K562 (cell line): ENCODE measurements around the gene EFNA5. TPM values are rescaled to one million over a fixed set of nuclear protein-coding genes. Genes with fewer than 3 reads are reported as not detected.

Experiments used
- ATAC-seq: fragments of 200-7000 bp; cut with Tn5 transposase; 3 replicates; pipeline ENCODE4 v1.9.1; 2020; ENCODE audit warnings: moderate library complexity
- BruUV-seq: library from RNA; stranded (reverse); fragments of 400-500 nt; replicated peaks from 2 replicates; lab custom pipeline; 2021; lab: Mats Ljungman, UMichigan
- CTCF ChIA-PET: fragments of 300-600 bp; formaldehyde crosslinking; extraction: SDS; loops from one replicate; lab custom pipeline; 2021; ENCODE audit warnings: low intra/inter-chr PET ratio; lab: Yijun Ruan, JAX
- POLR2A ChIA-PET: fragments of 300-600, 350-650 bp; sonication (Branson Sonifier 250); formaldehyde crosslinking; extraction: SDS; loops from one replicate; lab custom pipeline; 2021; ENCODE audit warnings: antibody characterized with exemption, inconsistent platforms; lab: Yijun Ruan, JAX
- DNase-seq, 4 experiments: peaks; one replicate each; pipeline versions ENCODE4 v3.0.0 to v3.0.0-alpha.2; 2011 to 2018; ENCODE audit warnings: low spot score in 3 of 4, mixed read lengths in 3 of 4; ENCODE audit errors: extremely low read depth in 1 of 4
- FAIRE-seq: peaks from 2 replicates; lab custom pipeline; 2011; peaks lifted over from hg19 to GRCh38; lab: Jason Lieb, UNC
- H2AFZ ChIP-seq: 2 replicates; pipeline ENCODE4 v1.6.0; 2011; ENCODE audit warnings: low read depth, low read length, control low read depth, inconsistent platforms
- H3K27ac ChIP-seq: fragments of 200-600 bp; 3 replicates; pipeline ENCODE4 v1.8.0; 2011; ENCODE audit warnings: low read depth, mild to moderate bottlenecking, control low read depth, inconsistent platforms, low read length, moderate library complexity, mixed read lengths; ENCODE audit errors: extremely low read depth
- H3K27me3 ChIP-seq, 2 experiments: fragments of 300-600 bp in 1 of 2; 2 replicates in 1 of 2; 3 replicates in 1 of 2; pipeline versions ENCODE4 v1.6.0 to v1.8.0; 2011; ENCODE audit warnings: inconsistent platforms in 2 of 2, low read length in 2 of 2, mild to moderate bottlenecking in 1 of 2, mixed read lengths in 1 of 2, moderate library complexity in 1 of 2; ENCODE audit not compliant: control insufficient read depth in 2 of 2, insufficient read depth in 2 of 2
- H3K36me3 ChIP-seq: fragments of 300-600 bp; 3 replicates; pipeline ENCODE4 v1.8.0; 2011; ENCODE audit warnings: mild to moderate bottlenecking, low read length, inconsistent platforms; ENCODE audit not compliant: control insufficient read depth, insufficient read depth
- H3K4me1 ChIP-seq, 2 experiments: fragments of 200-600 bp in 1 of 2; replicated peaks in 1 of 2; 2 replicates in 1 of 2; 3 replicates in 1 of 2; pipeline versions ENCODE4 v1.5.1 to v1.8.0; 2011; ENCODE audit warnings: inconsistent platforms in 2 of 2, low read length in 2 of 2, mild to moderate bottlenecking in 1 of 2, mixed read lengths in 1 of 2, moderate library complexity in 1 of 2; ENCODE audit not compliant: control insufficient read depth in 2 of 2, insufficient read depth in 2 of 2
- H3K4me2 ChIP-seq: 2 replicates; pipeline ENCODE4 v1.6.1; 2011; ENCODE audit warnings: low read length, control low read depth, inconsistent platforms, mixed read lengths; ENCODE audit not compliant: insufficient read depth
- H3K4me3 ChIP-seq: fragments of 200-600 bp; sonication (generic), shearing (Covaris generic); 2 replicates; pipeline ENCODE4 v1.5.1; 2016; ENCODE audit warnings: control low read depth, inconsistent platforms
- H3K79me2 ChIP-seq: fragments of 200-600 bp; 3 replicates; pipeline ENCODE4 v1.8.0; 2011; ENCODE audit warnings: low read length, inconsistent platforms; ENCODE audit not compliant: control insufficient read depth, insufficient read depth
- H3K9ac ChIP-seq, 2 experiments: 2 replicates each; pipeline versions ENCODE4 v1.6.0 to v1.6.1; 2011; ENCODE audit warnings: low read depth in 2 of 2, low read length in 2 of 2, control low read depth in 1 of 2, inconsistent platforms in 1 of 2, mild to moderate bottlenecking in 1 of 2, mixed read lengths in 1 of 2; ENCODE audit not compliant: insufficient read depth in 1 of 2
- H3K9me1 ChIP-seq: one replicate; pipeline ENCODE4 v1.6.0; 2011; ENCODE audit warnings: inconsistent platforms, mild to moderate bottlenecking, low read length, moderate library complexity; ENCODE audit not compliant: control insufficient read depth, insufficient read depth
- H3K9me3 ChIP-seq: replicated peaks from 2 replicates; pipeline ENCODE4 v1.5.1; 2011; ENCODE audit warnings: low read depth, low read length, inconsistent platforms; ENCODE audit not compliant: control insufficient read depth, insufficient read depth
- H4K20me1 ChIP-seq: replicated peaks from 2 replicates; pipeline ENCODE4 v1.6.1; 2011; ENCODE audit warnings: low read length, inconsistent platforms, mixed read lengths; ENCODE audit not compliant: control insufficient read depth, insufficient read depth
- BDP1 ChIP-seq: IDR thresholded peaks from 3 replicates; pipeline ENCODE4 v1.6.1; 2011; ENCODE audit not compliant: insufficient read length, insufficient read depth
- CAMTA2 ChIP-seq: fragments of 250-450 bp; sonication (Bioruptor Pico); conservative IDR thresholded peaks from 2 replicates; pipeline ENCODE4 v1.5.1; 2022
- EGR1 ChIP-seq: fragments of 450-650 bp; conservative IDR thresholded peaks from 2 replicates; pipeline ENCODE4 v1.6.1; 2017; ENCODE audit warnings: mild to moderate bottlenecking
- EP300 ChIP-seq: IDR thresholded peaks from 2 replicates; pipeline ENCODE4 v1.6.1; 2012; ENCODE audit warnings: low read length, improper control_type of control experiment
- GTF2E2 ChIP-seq: fragments of 200-800 bp; sonication (Bioruptor generic); IDR thresholded peaks from 2 replicates; pipeline ENCODE4 v1.6.1; 2016; ENCODE audit warnings: missing genetic modification characterization, missing compliant biosample characterization
- JUNB ChIP-seq: fragments of 450-650 bp; formaldehyde crosslinking; conservative IDR thresholded peaks from 2 replicates; pipeline ENCODE4 v1.4.0; 2020; ENCODE audit warnings: mild to moderate bottlenecking
- MTF1 ChIP-seq: fragments of 250-450 bp; sonication (Bioruptor Pico); IDR thresholded peaks from 2 replicates; pipeline ENCODE4 v1.9.0; 2021; ENCODE audit warnings: moderate library complexity, mild to moderate bottlenecking, inconsistent platforms, borderline replicate concordance
- MYNN ChIP-seq, 2 experiments: sonication (generic); formaldehyde crosslinking in 1 of 2; IDR thresholded peaks; 2 replicates each; pipeline versions ENCODE4 v1.5.0 to v1.6.1; 2016 to 2020; ENCODE audit warnings: antibody characterized with exemption in 1 of 2, missing genetic modification reagents in 1 of 2
- NFATC3 ChIP-seq: fragments of 450-650 bp; IDR thresholded peaks from 2 replicates; pipeline ENCODE4 v1.6.1; 2017; ENCODE audit warnings: mild to moderate bottlenecking
- NONO ChIP-seq, 2 experiments: fragments of 200-400 bp in 1 of 2; fragments of 450-650 bp in 1 of 2; formaldehyde crosslinking in 1 of 2; IDR thresholded peaks; 2 replicates each; pipeline ENCODE4 v1.6.1; 2017; ENCODE audit warnings: low read depth in 2 of 2, mild to moderate bottlenecking in 2 of 2, moderate library complexity in 2 of 2, low read length in 1 of 2
- PCBP1 ChIP-seq: fragments of 200-400 bp; formaldehyde crosslinking; IDR thresholded peaks from 2 replicates; pipeline ENCODE4 v1.6.1; 2018; ENCODE audit warnings: mild to moderate bottlenecking, low read depth, low read length; ENCODE audit not compliant: poor library complexity, severe bottlenecking
- PML ChIP-seq: IDR thresholded peaks from 2 replicates; pipeline ENCODE4 v1.6.1; 2012; ENCODE audit warnings: low read length, inconsistent platforms
- SREBF2 ChIP-seq: sonication (generic); formaldehyde crosslinking; IDR thresholded peaks from 2 replicates; pipeline ENCODE4 v1.4.0; 2020; ENCODE audit warnings: mild to moderate bottlenecking, missing genetic modification reagents
- TCF7L2 ChIP-seq: fragments of 150-350 bp; IDR thresholded peaks from 2 replicates; pipeline ENCODE4 v1.6.1; 2016; ENCODE audit warnings: low read depth, mild to moderate bottlenecking, low read length, moderate library complexity
- ZNF324 ChIP-seq: fragments of 250-450 bp; sonication (Bioruptor Pico); IDR thresholded peaks from 2 replicates; pipeline ENCODE4 v1.4.0; 2020; ENCODE audit warnings: mild to moderate bottlenecking
- ZNF431 ChIP-seq: sonication (generic); formaldehyde crosslinking; IDR thresholded peaks from 2 replicates; pipeline ENCODE4 v1.8.0; 2022; ENCODE audit warnings: mild to moderate bottlenecking, missing genetic modification reagents
- ZNF717 ChIP-seq: fragments of 250-450 bp; sonication (Bioruptor Pico); IDR thresholded peaks from 2 replicates; pipeline ENCODE4 v1.5.0; 2021
- WGBS: fragments of 100-300 bp; shearing (Covaris generic); methylation state at CpG from one replicate; pipeline ENCODE4 v1.1.6; 2016; ENCODE audit warnings: low coverage, mixed read lengths; ENCODE audit not compliant: insufficient coverage; ENCODE audit errors: missing lambda C conversion rate; 5-methylcytosine and 5-hydroxymethylcytosine counted together
- in situ Hi-C: fragments of 300-500 bp; cut with MboI; formaldehyde crosslinking; loops from 4 replicates; pipeline ENCODE4 v1.15.0; 2018; ENCODE audit warnings: inconsistent platforms, mixed read lengths
- intact Hi-C: fragments of 100-400 bp; cut with micrococcal nuclease; formaldehyde crosslinking; loops from 2 replicates; pipeline ENCODE4 v1.14.2; 2022
- polyA plus RNA-seq, 8 experiments: library from polyadenylated mRNA; depleted of rRNA in 4 of 8; stranded (reverse) in 5 of 8; unstranded in 3 of 8; fragments of >200 nt; fragmentation: Nextera tagmentation in 2 of 8; fragmentation: Illumina TruSeq in 1 of 8; extraction: Ambion mirVana in 2 of 8; extraction: Trizol in 1 of 8; gene quantifications; 2 replicates each; pipeline versions ENCODE4 v1.2.1 to v1.2.3, GENCODE V29; 2011 to 2014; ENCODE audit warnings: inconsistent platforms in 1 of 8, missing spikeins in 1 of 8
- total RNA-seq, 7 experiments: library from RNA; depleted of rRNA in 6 of 7; stranded (reverse); fragments of >200 nt in 6 of 7; fragmentation: Illumina TruSeq in 2 of 7; extraction: Trizol in 2 of 7; gene quantifications; 2 replicates each; pipeline versions ENCODE4 v1.2.1 to v1.2.3, GENCODE V29; 2011 to 2021; ENCODE audit warnings: low replicate concordance in 1 of 7
- TF ChIP-seq, protein P1 (sequence below), 3 experiments: fragments of 200-800 bp in 1 of 3; fragments of 250-450 bp in 1 of 3; fragments of 450-650 bp in 1 of 3; sonication (Bioruptor Pico) in 1 of 3; sonication (Bioruptor generic) in 1 of 3; formaldehyde crosslinking in 1 of 3; IDR thresholded peaks; 2 replicates each; pipeline versions ENCODE4 v1.6.1 to v1.8.0; 2016 to 2022; ENCODE audit warnings: mild to moderate bottlenecking in 2 of 3, missing genetic modification characterization in 2 of 3, missing compliant biosample characterization in 1 of 3, moderate library complexity in 1 of 3

EFNA5 gene
- total and polyA plus RNA-seq, 9 of the 15 experiments (the other 6 are each of a cell fraction or from before 2014, with no cell fraction given): 0.20 TPM; not detected in 8

- FAIRE-seq: no peak
- CTCF ChIA-PET: no interaction called here
- no peak overlapping the region for H3K4me3 ChIP-seq
Observed at GRCh38 chr5:107719034-107719606, 48.4 kb upstream of the EFNA5 start.

DNA sequence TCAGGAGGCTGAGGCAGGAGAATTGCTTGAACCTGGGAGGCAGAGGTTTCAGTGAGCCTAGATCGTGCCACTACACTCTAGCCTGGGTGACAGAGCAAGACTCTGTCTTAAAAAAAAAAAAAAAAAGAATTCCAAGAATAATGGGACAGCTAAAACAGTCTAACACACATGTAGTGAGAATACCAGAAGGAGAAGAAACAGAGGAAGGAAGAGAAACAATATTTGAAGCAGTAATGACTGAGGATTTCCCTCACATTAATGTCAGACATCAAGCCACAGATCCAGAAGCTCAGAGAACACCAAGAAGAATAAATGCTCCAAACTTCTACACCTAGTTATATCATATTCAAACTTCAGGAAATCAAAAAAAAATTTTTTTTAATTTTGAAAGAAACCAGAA, 47.1 kb upstream of the EFNA5 start:
- CTCF ChIA-PET: no interaction called here
- Histone ChIP-seq H3K36me3 (no peaks in the 10 kb centered on the region), H3K79me2 (no peaks in the 10 kb centered on the region), H4K20me1 (no peaks in the 10 kb centered on the region), H3K9me1 (no peaks in the 10 kb centered on the region), H2AFZ (no peak overlapping the region), H3K9ac (no peak overlapping the region), H3K4me2 (no peak overlapping the region), H3K4me1 (no peaks in the 10 kb centered on the region), H3K27me3 (no peaks in the 10 kb centered on the region), H3K9me3 (no peaks in the 10 kb centered on the region), H3K27ac (no peak overlapping the region), H3K4me3 (no peak overlapping the region)
- in situ Hi-C loops (no loop called here), intact Hi-C loops (no loop called here)
- FAIRE-seq: no peak
- no TSS peak for BruUV-seq
- DNase-seq: no peak
- POLR2A ChIA-PET: no interaction called here
- 0% methylated on average over 1 of the region's 1 CpG for WGBS
- ATAC-seq: no peak
- no peak for TF ChIP-seq EP300
- TF ChIP-seq NONO (IDR thresholded peaks at IDR 0.05; ENCODE audit: low read depth in 2 of 2, low read length in 1 of 2): no peak
- no peak for TF ChIP-seq EGR1
- TF ChIP-seq PML: no peak
- no peak for TF ChIP-seq BDP1
- TF ChIP-seq PCBP1: no peak
- TF ChIP-seq, protein P1, sequence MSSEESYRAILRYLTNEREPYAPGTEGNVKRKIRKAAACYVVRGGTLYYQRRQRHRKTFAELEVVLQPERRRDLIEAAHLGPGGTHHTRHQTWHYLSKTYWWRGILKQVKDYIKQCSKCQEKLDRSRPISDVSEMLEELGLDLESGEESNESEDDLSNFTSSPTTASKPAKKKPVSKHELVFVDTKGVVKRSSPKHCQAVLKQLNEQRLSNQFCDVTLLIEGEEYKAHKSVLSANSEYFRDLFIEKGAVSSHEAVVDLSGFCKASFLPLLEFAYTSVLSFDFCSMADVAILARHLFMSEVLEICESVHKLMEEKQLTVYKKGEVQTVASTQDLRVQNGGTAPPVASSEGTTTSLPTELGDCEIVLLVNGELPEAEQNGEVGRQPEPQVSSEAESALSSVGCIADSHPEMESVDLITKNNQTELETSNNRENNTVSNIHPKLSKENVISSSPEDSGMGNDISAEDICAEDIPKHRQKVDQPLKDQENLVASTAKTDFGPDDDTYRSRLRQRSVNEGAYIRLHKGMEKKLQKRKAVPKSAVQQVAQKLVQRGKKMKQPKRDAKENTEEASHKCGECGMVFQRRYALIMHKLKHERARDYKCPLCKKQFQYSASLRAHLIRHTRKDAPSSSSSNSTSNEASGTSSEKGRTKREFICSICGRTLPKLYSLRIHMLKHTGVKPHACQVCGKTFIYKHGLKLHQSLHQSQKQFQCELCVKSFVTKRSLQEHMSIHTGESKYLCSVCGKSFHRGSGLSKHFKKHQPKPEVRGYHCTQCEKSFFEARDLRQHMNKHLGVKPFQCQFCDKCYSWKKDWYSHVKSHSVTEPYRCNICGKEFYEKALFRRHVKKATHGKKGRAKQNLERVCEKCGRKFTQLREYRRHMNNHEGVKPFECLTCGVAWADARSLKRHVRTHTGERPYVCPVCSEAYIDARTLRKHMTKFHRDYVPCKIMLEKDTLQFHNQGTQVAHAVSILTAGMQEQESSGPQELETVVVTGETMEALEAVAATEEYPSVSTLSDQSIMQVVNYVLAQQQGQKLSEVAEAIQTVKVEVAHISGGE (CRISPR knock-in tag; IDR thresholded peaks at IDR 0.05): no peak
- no peak for TF ChIP-seq ZNF324 (CRISPR knock-in tag)
- no peak for TF ChIP-seq SREBF2 (CRISPR knock-in tag)

More at GRCh38 chr5:107719034-107719606, 48.4 kb upstream of the EFNA5 start:
- POLR2A ChIA-PET: no interaction called here
- in situ Hi-C loops (no loop called here), intact Hi-C loops (no loop called here)
- Histone ChIP-seq H3K9ac (no peak overlapping the region), H3K9me3 (no peaks in the 10 kb centered on the region), H3K9me1 (no peaks in the 10 kb centered on the region), H3K27me3 (no peaks in the 10 kb centered on the region), H2AFZ (no peak overlapping the region), H3K36me3 (no peaks in the 10 kb centered on the region), H3K27ac (no peak overlapping the region), H4K20me1 (no peaks in the 10 kb centered on the region), H3K79me2 (no peaks in the 10 kb centered on the region), H3K4me2 (no peak overlapping the region), H3K4me1 (no peaks in the 10 kb centered on the region)
- 0% methylated on average over 6 of the region's 6 CpGs for WGBS
- TF ChIP-seq MTF1 (CRISPR knock-in tag): no peak
- no peak for TF ChIP-seq ZNF717 (CRISPR knock-in tag)
- TF ChIP-seq JUNB (CRISPR knock-in tag): no peak
- TF ChIP-seq NONO (IDR thresholded peaks at IDR 0.05; ENCODE audit: low read depth in 2 of 2, low read length in 1 of 2): no peak
- no peak for TF ChIP-seq NFATC3
- TF ChIP-seq GTF2E2 (tag): no peak
- TF ChIP-seq TCF7L2: no peak
- no peak for TF ChIP-seq MYNN (IDR thresholded peaks at IDR 0.05)
- TF ChIP-seq MYNN (CRISPR knock-in tag; IDR thresholded peaks at IDR 0.05): no peak
- no peak for TF ChIP-seq ZNF431 (CRISPR knock-in tag)
- no peak for TF ChIP-seq CAMTA2 (CRISPR knock-in tag)
- ATAC-seq (no peak), DNase-seq (no peak)
- no TSS peak for BruUV-seq
